SH-SY5Y (cell line): ENCODE data around the gene JAG1.

Source experiments
- GATA2 ChIP-seq: IDR thresholded peaks from 2 replicates; pipeline ENCODE4 v1.6.1; 2011; ENCODE audit warnings: mild to moderate bottlenecking, low read depth, low read length
- GATA3 ChIP-seq: IDR thresholded peaks from 2 replicates; pipeline ENCODE4 v1.6.1; 2011; ENCODE audit warnings: low read depth, mild to moderate bottlenecking, low read length, moderate library complexity

- no peak for TF ChIP-seq GATA2
- no peak for TF ChIP-seq GATA3
Measured at GRCh38 chr20:10699941-10700340, 26.1 kb upstream of the JAG1 start.
